Measurements from ENCODE around the gene PFDN2. TPM values are rescaled to one million over a fixed set of nuclear protein-coding genes. Genes with fewer than 3 reads are reported as not detected.

Gene PFDN2
- total and polyA plus RNA-seq, 2 of the 4 experiments (the other 2 are of a cell fraction): 62.4 to 179 TPM

GRCh38 chr1:161061419-161061818 is 56.4 kb downstream of the PFDN2 start:
- Histone ChIP-seq H2BK120ac (ENCODE audit: low read depth, low read length) (no peak overlapping the region), H2AK9ac (replicated peaks; ENCODE audit: low read depth, low read length, poor library complexity) (no peak overlapping the region), H2BK20ac (ENCODE audit: low read depth, low read length) (no peak overlapping the region), H3K9me3 (ENCODE audit: control insufficient read depth, insufficient read depth, low read length) (no peaks in the 10 kb centered on the region), H4K20me1 (ENCODE audit: insufficient read depth, low read length) (no peaks in the 10 kb centered on the region), H3K79me1 (ENCODE audit: low read depth in 1 of 2, low read length in 2 of 2) (no peaks in the 10 kb centered on the region), H3K36me3 (ENCODE audit: control insufficient read depth, insufficient read depth, low read length) (no peaks in the 10 kb centered on the region), H3K4me1 (ENCODE audit: control insufficient read depth, insufficient read depth, low read length) (no peaks in the 10 kb centered on the region), H3K27me3 (ENCODE audit: control insufficient read depth, insufficient read depth, low read length) (peaks cover 6% of the 10 kb centered on the region), H3K4ac (ENCODE audit: low read depth, low read length) (no peak overlapping the region), H4K8ac (ENCODE audit: low read depth in 2 of 2, low read length in 2 of 2) (no peak overlapping the region), H4K91ac (ENCODE audit: insufficient read depth, low read depth, low read length) (no peak overlapping the region), H3K4me3 (ENCODE audit: insufficient read depth, low read depth, low read length) (no peak overlapping the region), H2BK15ac (ENCODE audit: low read depth, low read length) (no peak overlapping the region), H4K5ac (ENCODE audit: low read depth, low read length) (no peak overlapping the region), H3K27ac (ENCODE audit: insufficient read depth, low read length) (no peak overlapping the region), H3K14ac (replicated peaks; ENCODE audit: low read depth, low read length) (no peak overlapping the region), H2BK5ac (ENCODE audit: low read depth, low read length, poor library complexity, severe bottlenecking) (no peak overlapping the region), H2AK5ac (ENCODE audit: low read depth, low read length) (no peak overlapping the region), H2AFZ (replicated peaks; ENCODE audit: low read length, poor library complexity) (no peak overlapping the region), H3K18ac (ENCODE audit: low read depth, low read length) (no peak overlapping the region), H3K9me1 (ENCODE audit: insufficient read depth, low read length) (no peaks in the 10 kb centered on the region), H3K4me2 (ENCODE audit: low read depth, low read length) (no peak overlapping the region), H3K9ac (ENCODE audit: low read depth, low read length) (no peak overlapping the region), H3K56ac (ENCODE audit: extremely low read depth, insufficient read depth, low read length) (no peak overlapping the region), H3K23ac (ENCODE audit: low read depth, low read length) (no peak overlapping the region)
- TF ChIP-seq CTCF (conservative IDR thresholded peaks at IDR 0.05; ENCODE audit: low read depth, low read length) (no peak), BHLHE40 (IDR thresholded peaks at IDR 0.05; ENCODE audit: low read depth, low read length) (no peak), FOS (IDR thresholded peaks at IDR 0.05; ENCODE audit: low read depth, low read length) (no peak), NFE2L2 (IDR thresholded peaks at IDR 0.05; ENCODE audit: low read depth, low read length) (no peak), POLR2A (IDR thresholded peaks at IDR 0.05; ENCODE audit: low read depth, low read length) (no peak), MAZ (IDR thresholded peaks at IDR 0.05; ENCODE audit: borderline replicate concordance, low read depth, low read length) (no peak), RFX5 (IDR thresholded peaks at IDR 0.05; ENCODE audit: low read depth, low read length) (no peak), ELK1 (IDR thresholded peaks at IDR 0.05; ENCODE audit: borderline replicate concordance, low read depth, low read length) (no peak), RAD21 (IDR thresholded peaks at IDR 0.05; ENCODE audit: low read length) (no peak), MAFK (IDR thresholded peaks at IDR 0.05; ENCODE audit: low read depth, low read length) (no peak)
- no TSS peak for BruUV-seq (replicated peaks)
- dilution Hi-C loops (cut with HindIII; ENCODE audit: low sequenced_read_pairs, unreplicated experiment): no loop called here
- in situ Hi-C loops (cut with MboI; ENCODE audit: low sequenced_read_pairs): no loop called here
- intact Hi-C loops (cut with micrococcal nuclease): no loop called here
- CTCF ChIA-PET: interaction anchor here (0.7 kb wide), 1 partner anchor 810 kb away, joined by 3 read pairs; no protein-coding TSS in a partner anchor
- DNase-seq (no peak), ATAC-seq (ENCODE audit: low read depth) (no peak)
- no CpG with 5 or more reads among the region's 4 CpGs for WGBS, 2 experiments (ENCODE audit: extremely low coverage in 2 of 2, insufficient read length in 1 of 2)
- POLR2A ChIA-PET (ENCODE audit: unreplicated experiment): no interaction called here
